Lung (tissue), 12 donors: Measurements from ENCODE around the gene NUCB2. TPM values are rescaled to one million over a fixed set of nuclear protein-coding genes. Genes with fewer than 3 reads are reported as not detected.

Experiments
- ATAC-seq: fragments of 200-7000 bp; cut with Tn5 transposase; one replicate; pipeline ENCODE4 v1.9.1; 2020; ENCODE audit warnings: moderate number of reproducible peaks; ENCODE audit not compliant: insufficient read depth, low FRiP score
- DNase-seq, 3 donors: peaks; one replicate each; pipeline ENCODE4 v3.0.0-alpha.2; 2013 to 2017
- H3K27ac ChIP-seq, 2 donors: one replicate each; pipeline ENCODE4 v1.5.1; 2013; ENCODE audit warnings: mild to moderate bottlenecking in 2 of 2, moderate library complexity in 2 of 2, control low read depth in 1 of 2, inconsistent platforms in 1 of 2, low read depth in 1 of 2, low read length in 1 of 2
- H3K27me3 ChIP-seq, 3 donors: one replicate each; pipeline ENCODE4 v1.5.1; 2013; ENCODE audit warnings: low read length in 2 of 3; ENCODE audit not compliant: control insufficient read depth in 3 of 3, insufficient read depth in 3 of 3
- H3K36me3 ChIP-seq, 4 donors: one replicate each; pipeline ENCODE4 v1.5.1; 2013; ENCODE audit warnings: low read length in 4 of 4, mild to moderate bottlenecking in 1 of 4, moderate library complexity in 1 of 4; ENCODE audit not compliant: control insufficient read depth in 4 of 4, insufficient read depth in 4 of 4
- H3K4me1 ChIP-seq, 5 donors: one replicate each; pipeline ENCODE4 v1.5.1; 2013; ENCODE audit warnings: low read length in 5 of 5, mild to moderate bottlenecking in 2 of 5, moderate library complexity in 1 of 5; ENCODE audit not compliant: control insufficient read depth in 5 of 5, insufficient read depth in 5 of 5
- H3K4me3 ChIP-seq: one replicate; pipeline ENCODE4 v1.5.1; 2013; ENCODE audit warnings: mild to moderate bottlenecking, control low read depth, moderate library complexity
- H3K9ac ChIP-seq, 2 donors: one replicate each; pipeline ENCODE4 v1.5.1; 2013; ENCODE audit warnings: low read length in 2 of 2, control low read depth in 1 of 2; ENCODE audit not compliant: insufficient read depth in 1 of 2
- H3K9me3 ChIP-seq, 4 donors: one replicate each; pipeline ENCODE4 v1.5.1; 2013; ENCODE audit warnings: low read length in 3 of 4, mild to moderate bottlenecking in 1 of 4, moderate library complexity in 1 of 4; ENCODE audit not compliant: control insufficient read depth in 4 of 4, insufficient read depth in 3 of 4
- CTCF ChIP-seq: IDR thresholded peaks from 2 replicates; pipeline ENCODE4 v1.5.1; 2012; ENCODE audit warnings: mild to moderate bottlenecking; ENCODE audit errors: control extremely low read depth, extremely low read depth
- WGBS, 2 donors: extraction: QIAGEN DNeasy Blood & Tissue Kit; methylation state at CpG; one replicate each; pipeline ENCODE4 v1.1.7; 2013; 5-methylcytosine and 5-hydroxymethylcytosine counted together
- polyA plus RNA-seq, 2 donors: library from polyadenylated mRNA; stranded (reverse); fragments of 200-250 nt; gene quantifications; one replicate each; pipeline ENCODE4 v1.2.1, GENCODE V29; 2013
- total RNA-seq, 2 donors: library from RNA; depleted of rRNA in 1 of 2; stranded (reverse); fragments of >200 nt in 1 of 2; gene quantifications; one replicate each; pipeline ENCODE4 v1.2.1, GENCODE V29; 2014 to 2021
- donor health status: control.
- donor health status: control.
- donor health status: Bipolar disorder and iron deficiency.
- donor health status: healthy.
- donor health status: DM: yes; HTN: yes; CAD: no.

NUCB2 gene
- total and polyA plus RNA-seq, 4 donors, result 73.6 to 136 (median 116) TPM

- Histone ChIP-seq H3K4me1 (no peaks in the 10 kb centered on the region), H3K36me3 (peaks cover 0 to 23% (median 9%) of the 10 kb centered on the region in 4 donors), H3K4me3 (no peak overlapping the region), H3K9me3 (no peaks in the 10 kb centered on the region), H3K27ac (no peak overlapping the region), H3K27me3 (no peaks in the 10 kb centered on the region), H3K9ac (no peak overlapping the region)
- TF ChIP-seq CTCF, result no peak
- ATAC-seq, result no peak
- no peak for DNase-seq
- 79 to 92% methylated on average over 8 of the region's 8 CpGs for WGBS, 2 donors
Observed at GRCh38 chr11:17313349-17314231, 37.1 kb downstream of the NUCB2 start.

GRCh38 chr11:17314232-17314547, 37.7 kb downstream of the NUCB2 start:
- DNase-seq, result peak in 2 of 3 donors; percentile 32 to 71
- Histone ChIP-seq H3K4me3 (no peak overlapping the region), H3K27me3 (no peaks in the 10 kb centered on the region), H3K9ac (no peak overlapping the region), H3K9me3 (no peaks in the 10 kb centered on the region), H3K4me1 (no peaks in the 10 kb centered on the region), H3K36me3 (peaks cover 0 to 25% (median 9%) of the 10 kb centered on the region in 4 donors), H3K27ac (no peak overlapping the region)
- 51 to 88% methylated on average over 1 of the region's 1 CpG for WGBS, 2 donors
- no peak for ATAC-seq
- TF ChIP-seq CTCF, result no peak

DNA sequence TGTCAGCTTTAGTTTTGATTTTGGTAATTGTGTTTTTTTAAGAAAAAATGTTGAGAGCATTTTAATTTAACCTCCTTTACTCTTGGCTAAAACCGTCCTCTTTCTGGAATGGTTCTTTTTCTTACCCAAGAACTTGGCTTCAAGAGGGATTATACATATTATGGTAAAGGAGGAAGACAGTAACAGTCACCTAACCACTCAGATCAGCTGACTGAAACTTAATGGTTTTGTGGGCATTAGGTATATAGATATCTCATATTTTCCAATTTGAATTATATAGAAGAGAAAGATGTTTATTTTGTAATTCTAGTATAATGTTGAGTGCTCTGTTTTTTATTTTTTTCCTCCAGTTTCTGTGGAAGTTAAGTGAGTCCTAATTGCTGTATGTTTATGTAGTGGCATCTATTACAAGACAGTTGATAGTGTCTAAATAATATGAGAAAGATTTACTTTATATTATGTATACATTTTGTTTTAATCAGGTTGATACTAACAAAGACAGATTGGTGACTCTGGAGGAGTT, 38.4 kb downstream of the NUCB2 start:
- Histone ChIP-seq H3K27me3 (no peaks in the 10 kb centered on the region), H3K36me3 (peaks cover 0 to 24% (median 10%) of the 10 kb centered on the region in 4 donors), H3K9ac (no peak overlapping the region), H3K4me1 (no peaks in the 10 kb centered on the region), H3K27ac (no peak overlapping the region), H3K4me3 (no peak overlapping the region), H3K9me3 (no peaks in the 10 kb centered on the region)
- no peak for DNase-seq
- no peak for ATAC-seq
- 67 to 68% methylated on average over 1 of the region's 1 CpG for WGBS, 2 donors
- no peak for TF ChIP-seq CTCF
